Tibial nerve (tissue), 4 donors: ENCODE results near the gene LCE2B. TPM values are rescaled to one million over a fixed set of nuclear protein-coding genes. Genes with fewer than 3 reads are reported as not detected.
"Not testable (repeated sequence)": the region's sequence is repeated elsewhere in the genome, so short reads cannot be mapped to it uniquely, and the experiment has no call there.

ENCODE experiments used
- DNase-seq, 2 donors: peaks; one replicate each; pipeline ENCODE4 v3.0.0-alpha.2; 2019; ENCODE audit warnings: low spot score in 2 of 2
- H3K27ac ChIP-seq, 4 donors: fragments of 200-600 bp; sonication (generic) in 3 of 4; one replicate each; pipeline ENCODE4 v1.5.1; 2017 to 2019; ENCODE audit warnings: mild to moderate bottlenecking in 1 of 4
- H3K27me3 ChIP-seq, 2 donors: fragments of 200-600 bp; sonication (generic) in 1 of 2; one replicate each; pipeline versions ENCODE4 v1.5.1 to v1.6.0; 2017 to 2019
- H3K36me3 ChIP-seq, 3 donors: fragments of 200-600 bp; sonication (generic); one replicate each; pipeline ENCODE4 v1.5.1; 2018 to 2019
- H3K4me1 ChIP-seq, 4 donors: fragments of 200-600 bp; sonication (generic) in 3 of 4; one replicate each; pipeline ENCODE4 v1.5.1; 2017 to 2019
- H3K4me3 ChIP-seq, 4 donors: fragments of 200-600 bp; sonication (generic) in 3 of 4; one replicate each; pipeline ENCODE4 v1.5.1; 2017 to 2019; ENCODE audit warnings: mild to moderate bottlenecking in 1 of 4, moderate library complexity in 1 of 4
- H3K9me3 ChIP-seq, 4 donors: fragments of 200-600 bp; sonication (generic) in 3 of 4; one replicate each; pipeline ENCODE4 v1.5.1; 2017 to 2019
- CTCF ChIP-seq, 5 experiments: fragments of 200-600 bp in 3 of 5; fragments of 450-650 bp in 2 of 5; sonication (generic) in 3 of 5; IDR thresholded peaks; one replicate each; pipeline ENCODE4 v1.5.1; 2016 to 2019; ENCODE audit warnings: antibody characterized with exemption in 5 of 5, mild to moderate bottlenecking in 3 of 5, moderate library complexity in 2 of 5
- EP300 ChIP-seq, 2 donors: sonication (generic); formaldehyde crosslinking; IDR thresholded peaks; one replicate each; pipeline ENCODE4 v1.6.1; 2017; ENCODE audit warnings: antibody characterized with exemption in 2 of 2, mild to moderate bottlenecking in 1 of 2
- POLR2A ChIP-seq, 2 donors: fragments of 450-650 bp; IDR thresholded peaks; one replicate each; pipeline ENCODE4 v1.6.1; 2017; ENCODE audit warnings: antibody characterized with exemption in 2 of 2, mild to moderate bottlenecking in 2 of 2, moderate library complexity in 2 of 2
- WGBS, 2 donors: methylation state at CpG; one replicate each; pipeline ENCODE4 v1.1.5; 2018; 5-methylcytosine and 5-hydroxymethylcytosine counted together
- total RNA-seq, 4 donors: library from RNA; depleted of rRNA; stranded (reverse); fragments of >200 nt; gene quantifications; one replicate each; pipeline ENCODE4 v1.1.0, GENCODE V29; 2016

The LCE2B gene
- total RNA-seq, 4 donors from 2014 or later, result not detected

- no peaks in the 10 kb centered on the region for H3K36me3 ChIP-seq
- no peaks in the 10 kb centered on the region for H3K4me1 ChIP-seq
- DNase-seq, result no peak
- TF ChIP-seq POLR2A (IDR thresholded peaks at IDR 0.05) (no peak), CTCF (IDR thresholded peaks at IDR 0.05) (no peak), EP300 (IDR thresholded peaks at IDR 0.05) (no peak)
- no peaks in the 10 kb centered on the region for H3K9me3 ChIP-seq
- H3K4me3 ChIP-seq, result no peak overlapping the region
- H3K27me3 ChIP-seq, result no peaks in the 10 kb centered on the region
- H3K27ac ChIP-seq, result no peak overlapping the region
- WGBS, 2 donors, result 67 to 82% methylated on average over 2 of the region's 2 CpGs
Measured at GRCh38 chr1:152656459-152656858, 29.5 kb upstream of the LCE2B start.

- 82 to 89% methylated on average over 4 of the region's 4 CpGs for WGBS, 2 donors
- Histone ChIP-seq H3K36me3 (no peaks in the 10 kb centered on the region), H3K4me3 (no peak overlapping the region), H3K9me3 (no peaks in the 10 kb centered on the region), H3K4me1 (no peaks in the 10 kb centered on the region), H3K27ac (no peak overlapping the region), H3K27me3 (no peaks in the 10 kb centered on the region)
- no peak for DNase-seq
- TF ChIP-seq EP300 (IDR thresholded peaks at IDR 0.05) (no peak), POLR2A (IDR thresholded peaks at IDR 0.05) (no peak), CTCF (IDR thresholded peaks at IDR 0.05) (no peak)
Measured at GRCh38 chr1:152657677-152658076, 28.2 kb upstream of the LCE2B start.

GRCh38 chr1:152658649-152659048, 27.3 kb upstream of the LCE2B start:
- Histone ChIP-seq H3K27ac (no peak overlapping the region), H3K4me3 (no peak overlapping the region), H3K4me1 (no peaks in the 10 kb centered on the region), H3K27me3 (no peaks in the 10 kb centered on the region), H3K36me3 (no peaks in the 10 kb centered on the region), H3K9me3 (no peaks in the 10 kb centered on the region)
- WGBS, 2 donors, result 90 to 96% methylated on average over 3 of the region's 3 CpGs
- no peak for TF ChIP-seq CTCF (IDR thresholded peaks at IDR 0.05)
- DNase-seq, result no peak

- TF ChIP-seq CTCF (IDR thresholded peaks at IDR 0.05) (no peak), POLR2A (IDR thresholded peaks at IDR 0.05) (no peak), EP300 (IDR thresholded peaks at IDR 0.05) (no peak)
Measured at GRCh38 chr1:152663098-152663497, 22.8 kb upstream of the LCE2B start, which contains the start of gene LCE2D. Gene LCE2D, plus strand, starts transcription at chr1:152663380. Its CDS starts 726 bp downstream, at chr1:152664106.

GRCh38 chr1:152666171-152666570, 19.8 kb upstream of the LCE2B start:
- H3K9me3 ChIP-seq, H3K27ac ChIP-seq, DNase-seq, H3K27me3 ChIP-seq, H3K4me3 ChIP-seq, H3K4me1 ChIP-seq, H3K36me3 ChIP-seq: not testable (repeated sequence)
- 86 to 92% methylated on average over 1 of the region's 1 CpG for WGBS, 2 donors

More at GRCh38 chr1:152663098-152663497, 22.8 kb upstream of the LCE2B start, which contains the start of gene LCE2D:
- Histone ChIP-seq H3K27ac (no peak within 1 kb of the TSS), H3K36me3 (no peaks in the 10 kb centered on the region), H3K4me1 (no peaks in the 10 kb centered on the region), H3K9me3 (no peaks in the 10 kb centered on the region), H3K4me3 (no peak within 1 kb of the TSS), H3K27me3 (no peaks in the 10 kb centered on the region)
- 69 to 76% methylated on average over 3 of the region's 3 CpGs for WGBS, 2 donors
- no peak for DNase-seq

GRCh38 chr1:152667648-152668047, 18.3 kb upstream of the LCE2B start:
- DNase-seq, result no peak
- no peaks in the 10 kb centered on the region for H3K4me1 ChIP-seq
- H3K27me3 ChIP-seq, result no peaks in the 10 kb centered on the region
- no peak overlapping the region for H3K27ac ChIP-seq
- no peaks in the 10 kb centered on the region for H3K36me3 ChIP-seq
- no peaks in the 10 kb centered on the region for H3K9me3 ChIP-seq
- no peak overlapping the region for H3K4me3 ChIP-seq
- 88 to 93% methylated on average over 5 of the region's 5 CpGs for WGBS, 2 donors
- TF ChIP-seq EP300 (IDR thresholded peaks at IDR 0.05), result no peak
- TF ChIP-seq POLR2A (IDR thresholded peaks at IDR 0.05), result no peak
- TF ChIP-seq CTCF (IDR thresholded peaks at IDR 0.05), result no peak
